NCI-H1105 (cell line): Measurements from ENCODE around the gene MYF6.
A peak's percentile ranks its signal among the peaks of the same experiment; 100 is the strongest.
"Not testable (repeated sequence)": the region's sequence is repeated elsewhere in the genome, so short reads cannot be mapped to it uniquely, and the experiment has no call there.

Source experiments
- DNase-seq: peaks from one replicate; lab custom pipeline; 2025; lab: John Stamatoyannopoulos, UW

The MYF6 gene

DNA sequence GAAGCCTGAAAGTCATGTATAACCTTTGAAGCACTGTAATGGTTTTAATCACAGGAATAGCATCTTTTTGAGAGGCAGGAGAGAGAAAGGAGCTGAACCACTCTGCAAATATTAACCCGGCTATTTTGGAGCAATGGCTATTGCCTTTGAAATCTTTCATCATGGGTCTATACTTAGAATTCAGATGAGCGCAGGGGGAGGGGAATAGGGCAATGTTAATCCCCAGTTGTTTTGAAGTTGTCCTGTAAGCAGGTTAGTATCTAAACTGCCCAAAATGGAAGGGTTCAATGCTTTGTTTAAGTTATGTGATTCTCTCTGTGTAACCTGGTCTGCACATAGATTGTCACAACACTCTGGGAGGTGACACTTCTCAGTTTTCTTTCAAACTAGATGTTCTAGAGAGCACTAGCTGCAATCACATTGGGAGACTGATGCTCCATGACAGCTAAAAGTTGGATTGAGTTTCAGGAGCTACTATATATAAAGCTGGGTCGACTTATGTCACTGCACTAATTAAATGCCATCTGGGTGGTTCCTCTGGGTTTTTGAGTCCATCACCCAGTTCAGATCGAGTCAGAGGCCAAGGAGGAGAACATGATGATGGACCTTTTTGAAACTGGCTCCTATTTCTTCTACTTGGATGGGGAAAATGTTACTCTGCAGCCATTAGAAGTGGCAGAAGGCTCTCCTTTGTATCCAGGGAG, at the start of gene MYF6:
MYF6 (plus strand) TSS at position 509 of the 704 bp plus-strand sequence; CDS start at position 595, 86 bp downstream.
- no peak for DNase-seq

DNA sequence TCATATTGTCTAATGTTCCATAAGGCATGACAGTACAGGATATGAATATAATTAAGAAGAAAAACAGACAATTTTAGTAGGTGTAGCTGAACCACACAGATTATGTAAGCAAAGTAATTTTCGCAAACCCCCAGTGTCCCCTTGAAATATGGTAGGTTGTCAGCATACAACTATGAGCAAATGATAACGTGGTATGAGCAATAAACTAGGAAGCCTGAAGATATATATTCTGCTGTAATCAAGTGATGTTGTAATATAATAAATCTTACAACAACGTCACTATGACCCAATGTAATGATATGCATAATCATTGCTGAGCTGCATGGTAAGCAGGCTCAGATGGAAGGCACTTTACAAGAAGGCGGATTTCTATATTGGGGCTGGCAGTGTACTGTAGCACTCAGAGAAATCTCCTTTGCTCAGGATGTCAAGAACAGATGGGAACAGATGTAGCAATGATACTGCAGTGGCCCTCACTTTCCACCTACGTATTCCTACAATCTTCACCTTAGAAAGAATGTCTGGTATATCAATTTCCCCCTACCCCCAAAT, 47.8 kb upstream of the MYF6 start:
- DNase-seq: no peak

DNA sequence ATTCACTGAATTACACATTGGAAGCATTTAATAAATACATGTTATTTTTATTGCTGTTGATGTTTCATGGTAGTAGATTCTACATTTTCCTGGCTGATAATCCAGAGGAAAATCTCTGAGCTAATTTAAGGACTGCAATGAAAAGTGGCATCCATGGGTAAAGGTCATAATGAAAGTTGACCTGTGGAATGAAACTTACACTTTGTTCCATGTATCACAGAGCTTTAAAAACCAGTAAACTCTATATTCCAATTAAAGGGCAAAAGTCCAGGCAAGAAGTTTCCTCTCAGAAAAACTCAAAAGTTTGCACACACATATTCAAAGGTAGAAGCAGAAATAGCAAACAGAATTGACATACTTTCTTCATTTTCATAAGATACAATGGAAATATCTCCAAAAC, 44.8 kb upstream of the MYF6 start:
- DNase-seq: no peak

DNA sequence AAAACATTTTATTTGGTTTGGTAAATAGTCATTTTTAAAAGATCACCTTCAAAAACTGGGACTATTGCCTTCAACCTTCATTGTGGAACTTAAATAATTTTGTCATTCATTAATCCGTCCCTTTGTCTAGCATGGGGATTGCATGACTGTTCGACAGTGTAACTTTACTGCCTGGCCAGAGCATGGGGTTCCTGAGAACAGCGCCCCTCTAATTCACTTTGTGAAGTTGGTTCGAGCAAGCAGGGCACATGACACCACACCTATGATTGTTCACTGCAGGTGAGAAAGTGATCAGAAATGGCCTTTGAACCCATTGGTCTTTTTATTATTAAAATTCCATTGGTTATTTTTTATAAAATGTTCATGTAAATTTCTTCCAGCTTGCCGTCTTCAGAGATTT, 37.2 kb upstream of the MYF6 start:
- DNase-seq: no peak

DNA sequence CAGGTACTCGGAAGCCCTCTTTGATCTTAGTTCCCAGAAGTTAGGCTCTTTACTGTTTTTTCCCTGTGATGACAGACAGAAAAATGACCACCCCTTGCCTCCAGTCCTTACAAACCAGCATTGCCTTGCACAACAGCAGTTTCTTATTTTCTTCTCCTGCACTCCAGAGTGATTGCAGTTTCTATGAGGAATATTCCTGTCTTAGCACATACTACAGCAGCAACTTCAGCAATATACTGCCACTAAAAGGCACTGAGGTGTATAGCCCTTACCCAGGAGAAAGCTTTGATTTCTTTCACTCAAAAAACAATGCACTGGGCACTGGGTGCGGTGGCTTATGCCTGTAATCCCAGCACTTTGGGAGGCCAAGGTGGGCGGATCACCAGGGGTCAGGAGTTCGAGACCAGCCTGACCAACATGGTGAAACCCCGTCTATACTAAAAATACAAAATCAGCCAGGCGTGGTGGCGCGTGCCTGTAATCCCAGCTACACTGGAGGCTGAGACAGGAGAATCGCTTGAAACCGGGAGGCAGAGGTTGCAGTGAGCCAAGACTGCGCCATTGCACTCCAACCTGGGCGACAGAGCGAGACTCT, 31.3 kb upstream of the MYF6 start:
- DNase-seq: not testable (repeated sequence)

DNA sequence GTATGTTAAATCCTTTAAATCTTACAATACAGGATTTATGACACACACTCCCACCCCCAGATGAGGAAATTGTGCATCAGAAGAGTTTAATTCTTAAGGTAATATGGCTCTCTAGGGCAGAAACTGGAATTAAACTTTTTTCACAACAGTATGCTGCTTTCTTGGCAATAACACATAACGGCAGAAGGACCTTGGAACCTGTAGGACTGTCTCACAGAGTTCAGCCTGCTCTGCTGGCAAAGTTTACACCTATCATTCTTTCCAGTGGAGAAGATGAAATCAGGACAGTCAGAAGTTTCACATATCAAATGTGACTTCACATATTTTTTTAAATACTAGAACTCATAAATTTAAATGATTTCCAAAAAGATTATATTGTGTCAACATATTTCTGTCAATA, 30.6 kb upstream of the MYF6 start:
- DNase-seq: no peak

DNA sequence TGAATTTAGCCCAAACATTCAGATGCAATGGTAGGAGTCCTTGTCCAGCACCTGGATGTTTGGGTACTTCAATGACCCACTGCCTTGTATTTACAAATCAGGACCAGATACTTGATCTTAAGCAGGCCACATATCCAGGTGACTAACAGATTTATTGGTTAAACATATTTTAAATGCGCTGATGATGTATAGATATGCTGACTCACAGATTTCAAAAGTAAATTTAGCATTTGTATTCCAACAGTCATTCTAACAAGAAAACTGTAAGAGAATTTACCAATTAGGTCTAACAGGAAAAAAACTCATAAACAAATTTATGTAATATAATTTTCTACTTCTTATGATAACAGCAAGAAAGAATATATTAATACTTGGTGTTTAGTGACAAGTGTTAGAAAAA, 29.4 kb upstream of the MYF6 start:
- no peak for DNase-seq

DNA sequence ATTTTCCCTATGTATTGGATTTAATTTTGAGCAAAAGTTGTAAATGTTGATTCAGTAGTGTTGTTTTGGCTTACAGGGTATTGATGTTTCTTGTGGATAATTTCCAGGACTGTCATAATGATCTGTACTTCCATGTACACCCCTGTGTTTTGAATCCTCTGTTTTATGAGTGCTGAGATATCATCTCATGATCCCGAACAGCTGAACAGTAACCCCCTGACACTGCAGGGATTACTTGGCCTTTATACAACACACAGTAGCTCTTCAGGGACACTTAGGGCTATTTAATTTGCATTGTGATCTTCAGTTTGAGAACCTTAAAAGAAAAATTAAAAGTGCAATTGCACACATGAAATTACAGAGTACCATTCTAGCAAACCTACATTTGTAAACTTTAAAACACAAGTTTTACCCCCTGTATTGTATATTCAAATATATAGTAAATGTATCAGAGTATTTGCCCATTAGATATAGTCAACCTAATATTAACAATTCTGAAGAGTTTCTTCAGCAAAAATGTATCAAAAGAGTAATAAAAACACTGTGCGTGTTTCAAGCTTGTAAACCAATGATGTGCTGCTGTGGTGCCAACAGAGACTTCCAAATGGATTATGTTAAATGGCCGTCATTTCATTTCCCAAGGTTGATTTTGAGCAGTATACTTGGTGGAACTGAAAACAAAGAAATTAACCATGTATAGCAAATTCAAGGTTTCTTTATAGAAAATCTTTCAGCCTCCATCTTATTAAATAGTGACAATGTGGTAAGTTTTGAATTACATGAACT, 27.9 kb upstream of the MYF6 start:
- no peak for DNase-seq

DNA sequence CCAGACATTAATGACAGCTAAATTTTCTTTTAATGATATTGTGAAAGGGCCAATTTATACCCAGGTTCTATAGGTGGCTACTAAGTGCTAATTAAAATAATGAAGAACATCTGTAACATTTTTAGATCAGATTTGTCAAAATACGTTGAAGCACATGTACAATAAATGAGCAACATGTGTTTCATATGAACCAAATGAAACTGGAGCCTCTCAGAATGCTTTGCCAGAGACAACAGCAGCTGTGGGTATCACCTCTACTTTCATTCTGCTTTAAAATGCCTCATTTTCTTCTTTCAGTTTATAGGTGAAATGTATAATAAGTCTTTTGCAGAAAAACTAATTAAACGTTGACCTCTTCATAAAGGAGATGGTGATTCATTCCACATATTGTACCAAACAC, 26.1 kb upstream of the MYF6 start:
- no peak for DNase-seq

DNA sequence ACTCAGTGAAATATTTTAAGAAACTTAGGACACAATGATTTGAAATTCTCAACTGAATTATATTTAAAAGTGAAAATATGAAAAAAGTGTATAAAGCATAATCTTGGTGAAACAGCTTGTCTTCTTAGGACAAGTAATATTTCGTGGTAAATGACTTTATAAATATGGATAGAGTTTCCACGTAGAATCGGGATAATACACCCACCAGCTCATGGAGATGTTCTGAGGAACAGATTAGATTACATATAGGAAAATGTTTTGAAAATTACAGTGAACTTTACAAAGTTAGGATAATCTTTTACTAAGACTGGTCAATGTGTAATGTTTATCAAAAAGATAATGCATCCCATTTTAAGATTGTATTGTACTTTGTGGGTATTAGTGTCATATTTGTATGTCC, 25.6 kb upstream of the MYF6 start:
- DNase-seq: no peak

DNA sequence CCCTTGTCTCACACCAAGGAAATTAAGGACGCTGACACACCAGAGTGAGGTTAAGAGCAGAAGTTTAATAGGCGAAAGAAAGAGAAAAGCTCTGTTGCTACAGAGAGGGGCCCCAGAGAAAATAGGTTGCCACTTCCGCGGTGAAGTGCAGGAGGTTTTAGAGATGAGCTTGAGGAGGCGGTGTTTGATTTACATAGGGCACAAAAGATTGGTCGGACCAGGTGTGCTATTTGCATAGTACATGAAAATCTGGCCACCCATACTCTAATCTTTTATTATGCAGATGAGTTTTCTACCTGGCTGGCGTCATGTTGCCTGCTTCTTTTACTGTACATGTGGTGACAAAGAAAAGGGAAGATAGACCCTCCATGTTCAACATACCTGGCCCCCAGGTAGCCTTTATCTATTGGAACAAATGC, 23.3 kb upstream of the MYF6 start:
- DNase-seq: no peak

DNA sequence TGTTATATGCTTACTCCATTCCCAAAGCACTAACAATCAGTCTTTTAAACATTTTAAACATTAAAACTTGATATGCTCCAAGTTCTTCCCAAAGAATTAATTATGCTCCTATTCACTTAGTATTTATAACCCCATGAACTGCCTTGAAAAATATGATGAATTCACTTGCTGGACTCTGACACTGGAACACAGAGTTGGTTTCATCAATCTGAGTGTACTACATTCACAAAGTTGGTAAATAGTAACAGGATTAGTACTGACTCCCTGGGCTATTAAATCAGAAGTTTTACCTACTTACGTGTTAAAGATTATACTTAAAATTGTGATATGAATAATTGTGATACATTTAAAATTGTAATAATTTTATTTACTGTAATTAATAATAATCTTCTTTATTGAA, 17.3 kb upstream of the MYF6 start:
- no peak for DNase-seq

DNA sequence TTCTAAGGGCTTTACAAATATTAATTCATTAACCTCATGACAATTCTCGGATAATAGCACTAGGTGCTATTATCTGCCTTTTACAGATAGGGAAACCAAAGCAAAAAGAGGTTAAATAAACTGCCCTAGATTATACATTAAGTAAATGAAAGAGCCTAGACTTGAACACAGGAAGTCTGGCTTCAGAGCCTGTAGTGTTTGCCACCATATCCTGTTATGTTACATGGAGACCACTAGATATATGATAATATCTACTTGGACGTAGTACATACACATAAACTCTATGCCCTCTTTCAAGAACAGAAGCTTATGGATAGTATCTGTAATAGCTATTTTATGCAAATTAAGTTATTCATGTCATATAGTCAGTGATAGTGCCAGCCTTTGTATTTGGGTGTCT, 16.9 kb upstream of the MYF6 start:
- no peak for DNase-seq

DNA sequence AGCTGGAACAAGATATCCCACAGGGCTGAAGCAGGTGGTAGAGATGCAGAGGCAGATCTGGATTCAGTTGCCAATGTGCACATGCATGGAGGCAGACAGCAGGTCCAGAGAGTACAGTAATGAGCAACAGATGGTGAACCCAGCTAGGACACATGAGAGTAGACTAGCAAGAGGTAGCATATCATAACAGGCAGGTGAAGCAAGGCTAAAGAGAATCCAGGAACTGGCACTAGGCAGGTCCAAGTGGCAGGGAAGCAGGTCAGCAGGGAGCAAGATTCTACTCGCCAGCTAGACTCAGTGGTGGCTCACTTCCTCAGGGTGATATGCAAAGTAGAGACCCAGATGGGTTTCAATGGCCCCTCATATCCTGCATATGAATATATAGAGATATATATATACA, 15.3 kb upstream of the MYF6 start:
- no peak for DNase-seq

DNA sequence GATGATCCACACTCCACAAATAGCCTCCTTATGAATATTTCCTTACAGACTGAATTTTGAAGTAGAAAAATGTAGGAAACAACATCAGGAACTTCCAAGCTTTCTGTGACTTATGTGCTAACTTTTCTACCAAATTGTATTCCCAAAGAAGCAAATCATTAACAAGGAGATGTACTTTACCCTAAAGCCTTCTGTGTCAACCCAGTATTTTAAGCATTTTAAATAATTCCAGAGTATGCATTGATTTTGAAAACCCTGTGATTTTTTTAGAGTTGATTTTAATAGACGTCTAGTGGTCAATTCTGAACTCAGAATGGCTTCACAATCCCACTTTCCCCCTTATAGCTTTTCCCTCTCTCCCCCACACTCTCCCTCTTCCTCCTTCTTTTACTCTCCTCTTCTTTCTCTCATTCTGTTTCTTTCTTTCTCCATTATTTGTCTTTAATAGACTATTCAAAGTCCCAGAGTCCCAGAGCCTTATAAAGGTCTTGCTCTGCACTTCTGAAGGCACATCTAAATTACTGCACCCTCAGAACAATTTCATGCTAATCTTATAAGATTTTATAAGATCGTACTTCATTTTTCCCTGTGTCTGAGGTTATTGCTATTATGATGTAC, 10.1 kb upstream of the MYF6 start:
- no peak for DNase-seq

DNA sequence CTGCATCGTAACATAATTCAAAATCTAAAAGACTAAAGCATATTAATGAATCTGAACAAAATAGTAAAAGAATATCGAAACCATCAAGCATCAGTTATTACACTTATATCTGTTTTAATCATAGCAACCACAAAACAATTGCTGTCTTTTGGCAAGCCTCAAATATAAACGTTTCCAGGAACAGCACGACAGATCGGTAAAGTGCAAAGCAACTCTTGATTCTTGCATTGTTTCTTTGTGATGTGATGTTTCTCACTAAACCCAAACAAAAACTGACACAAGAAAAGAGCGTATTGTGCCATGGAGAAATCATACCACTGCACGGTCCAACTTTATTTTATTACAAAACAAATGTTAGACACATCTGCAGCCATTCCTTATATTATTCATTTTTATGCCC, 9.2 kb upstream of the MYF6 start:
- DNase-seq: no peak

DNA sequence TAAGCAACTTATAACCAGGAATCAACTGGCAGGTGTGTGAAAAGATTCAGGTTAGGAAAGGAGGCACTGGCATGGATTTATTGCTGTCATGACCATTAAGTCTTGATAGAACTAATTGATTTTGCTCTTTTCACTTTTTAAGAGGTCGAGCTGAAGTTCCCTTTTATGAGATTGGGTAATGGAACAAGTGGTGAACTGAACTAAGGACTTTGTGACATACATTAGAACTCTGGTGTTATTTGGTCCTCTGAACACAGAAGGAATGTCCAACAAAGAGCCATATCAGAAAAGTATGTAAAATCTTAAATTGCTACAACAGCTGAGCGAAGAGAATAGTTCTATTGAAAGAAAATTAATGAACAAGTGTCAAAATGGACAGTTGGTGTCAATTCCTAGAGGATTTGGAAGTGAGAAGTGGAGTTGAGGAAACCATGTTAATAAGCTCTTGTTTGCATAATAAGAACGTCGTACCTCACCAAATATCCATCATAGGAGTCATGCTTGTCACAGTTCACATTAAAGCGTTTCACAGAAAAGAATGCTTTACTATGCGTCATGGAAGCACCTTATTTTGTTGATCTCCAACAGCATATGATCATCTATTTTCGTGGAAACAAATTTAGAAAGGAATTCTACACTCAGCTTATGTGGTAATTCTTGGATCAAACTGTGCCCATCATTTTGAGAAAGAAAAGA, 8.4 kb upstream of the MYF6 start:
- no peak for DNase-seq

DNA sequence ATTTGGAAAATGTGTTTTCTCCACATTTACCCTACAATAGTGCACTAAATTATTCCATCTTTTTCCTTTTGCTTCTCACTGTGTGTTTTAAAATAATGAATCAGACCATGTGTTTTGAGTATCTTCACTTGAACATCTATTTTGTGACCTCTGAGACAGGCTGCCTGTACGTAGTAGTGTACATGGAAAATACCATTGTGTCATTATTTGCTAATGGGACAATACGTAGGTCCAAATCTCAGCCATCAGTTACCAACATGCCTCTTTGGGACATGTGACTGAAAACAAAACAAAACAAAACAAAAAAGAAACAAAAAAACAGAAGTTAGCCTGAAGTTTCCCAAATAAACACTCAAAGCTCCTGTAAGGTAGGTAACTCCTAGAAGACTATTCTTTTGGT, 7.1 kb upstream of the MYF6 start:
- no peak for DNase-seq

DNA sequence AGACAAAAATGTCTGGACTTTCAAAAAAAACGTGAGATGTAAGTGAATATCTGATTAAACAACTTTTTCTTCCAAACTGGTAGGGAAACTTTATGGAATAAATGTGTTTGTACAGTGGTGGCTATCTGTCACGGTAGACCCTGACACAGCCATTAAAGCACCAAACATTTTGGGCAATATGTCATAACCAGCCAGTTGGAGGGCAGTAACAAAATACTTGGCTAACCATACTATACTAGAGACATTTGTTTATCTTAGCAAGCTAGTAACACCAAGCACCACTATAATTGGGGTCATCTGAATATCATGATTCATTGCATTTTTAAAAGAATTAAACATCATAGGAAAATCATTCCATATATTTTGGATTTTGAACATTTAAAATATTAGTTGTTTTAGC, 6.0 kb upstream of the MYF6 start:
- no peak for DNase-seq

DNA sequence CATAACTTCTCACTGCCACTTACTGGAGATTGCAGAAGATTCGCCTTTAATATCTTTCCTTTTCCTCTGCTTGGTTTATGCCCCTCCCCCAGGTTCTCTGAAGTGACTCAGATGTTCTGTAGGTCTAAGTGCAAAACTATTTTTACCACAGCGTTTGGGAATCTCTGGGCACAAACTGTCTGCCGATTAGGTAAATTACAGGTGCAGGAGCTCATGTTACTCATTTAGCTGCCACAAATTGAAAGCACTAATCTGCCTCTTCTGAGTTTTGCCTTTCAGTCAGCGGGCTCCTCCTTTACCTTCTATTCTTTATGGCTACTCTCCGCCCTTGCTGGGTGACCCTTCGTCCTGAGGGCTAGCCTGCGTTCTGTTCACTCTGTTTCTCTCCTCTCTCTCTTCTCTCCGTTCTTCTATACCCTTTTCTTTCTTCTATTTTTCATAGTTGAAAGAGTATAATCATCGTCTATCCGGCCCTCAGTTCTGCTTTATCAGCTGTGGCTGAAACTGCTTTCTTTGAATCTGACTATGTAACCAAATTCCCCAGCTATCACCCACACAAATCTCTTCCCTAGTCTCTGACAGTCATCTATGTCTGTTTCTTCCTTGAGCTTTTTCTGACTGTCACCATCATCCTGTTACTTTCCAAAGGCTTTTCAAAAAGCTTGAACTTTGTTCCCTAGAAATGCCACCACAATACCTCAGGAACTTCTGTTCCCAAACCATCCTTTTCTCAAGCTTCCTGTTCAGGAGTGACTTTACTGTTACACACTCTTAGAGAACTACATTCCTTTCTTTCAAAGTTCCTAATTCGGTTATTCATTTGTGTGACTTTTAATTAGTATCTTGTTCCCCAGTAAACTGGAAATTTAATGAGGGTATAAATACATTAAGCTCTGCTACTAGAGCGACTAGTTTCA, 4.3 kb upstream of the MYF6 start:
- peak; percentile 1 for DNase-seq

DNA sequence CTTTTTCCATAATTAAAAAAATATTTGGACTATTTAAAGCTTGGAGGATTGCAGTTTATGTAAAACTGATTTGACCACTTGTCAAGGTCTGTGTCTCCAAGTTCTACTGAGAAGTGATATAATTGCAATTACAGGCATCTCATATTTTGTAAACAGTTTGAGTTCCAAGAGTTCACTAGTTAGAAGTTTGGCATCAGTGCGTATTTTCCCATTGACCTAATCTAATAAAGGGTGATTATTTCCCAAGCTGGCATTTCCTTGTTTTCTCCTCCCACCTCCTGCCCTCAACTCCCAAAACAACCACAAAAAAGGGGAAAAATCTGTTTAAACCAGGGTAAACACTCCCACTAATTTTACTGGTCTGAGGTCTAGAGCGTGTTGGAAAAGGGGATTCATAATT, 3.0 kb upstream of the MYF6 start:
- DNase-seq: no peak
